NCI-H2081 treated with DMSO at 0.1 percent for 48 hours (cell line): ENCODE results near the gene GNG10.
"Not testable (repeated sequence)": the region's sequence is repeated elsewhere in the genome, so short reads cannot be mapped to it uniquely, and the experiment has no call there.

Experiments
- DNase-seq: peaks from one replicate; lab custom pipeline; 2025; lab: John Stamatoyannopoulos, UW

GNG10 gene

DNA sequence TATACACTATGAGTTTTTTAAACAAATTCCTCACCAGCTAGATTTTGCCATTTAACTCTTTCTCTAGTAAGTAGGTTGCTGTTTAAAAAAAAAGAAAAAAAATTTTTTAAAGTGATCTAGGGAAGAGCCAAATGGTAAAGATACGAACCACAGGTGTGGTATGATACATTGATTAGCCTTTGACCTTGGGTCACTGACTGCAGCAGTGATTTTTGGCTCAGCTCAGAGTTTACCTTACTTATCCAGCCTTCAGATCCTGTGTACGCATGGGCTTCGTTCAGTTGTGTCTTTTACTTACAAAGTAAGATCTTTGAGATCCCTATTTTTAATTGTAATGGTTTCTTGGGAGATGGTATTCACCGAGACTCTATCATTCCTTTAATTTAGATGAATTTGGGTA is 12.4 kb upstream of the GNG10 start:
- DNase-seq, result no peak

DNA sequence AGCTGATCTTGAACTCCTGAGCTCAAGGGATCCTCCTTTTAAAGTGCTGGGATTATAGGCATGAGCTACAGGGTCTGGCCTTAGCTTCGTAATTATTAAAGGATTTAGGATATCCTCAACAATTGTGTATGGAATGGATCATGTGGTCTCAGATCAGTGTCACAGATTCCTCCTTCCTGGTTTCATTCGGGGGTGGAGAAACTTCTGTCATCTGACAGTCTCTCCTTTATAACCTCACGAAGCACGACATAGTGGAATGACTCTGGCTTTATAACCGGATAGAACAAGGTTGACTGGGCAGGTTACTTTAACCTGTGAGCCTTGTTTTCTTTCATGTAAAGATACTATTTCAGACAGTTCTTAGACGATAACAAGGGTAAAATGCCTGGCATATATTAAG is 4.4 kb upstream of the GNG10 start:
- DNase-seq, result no peak

DNA sequence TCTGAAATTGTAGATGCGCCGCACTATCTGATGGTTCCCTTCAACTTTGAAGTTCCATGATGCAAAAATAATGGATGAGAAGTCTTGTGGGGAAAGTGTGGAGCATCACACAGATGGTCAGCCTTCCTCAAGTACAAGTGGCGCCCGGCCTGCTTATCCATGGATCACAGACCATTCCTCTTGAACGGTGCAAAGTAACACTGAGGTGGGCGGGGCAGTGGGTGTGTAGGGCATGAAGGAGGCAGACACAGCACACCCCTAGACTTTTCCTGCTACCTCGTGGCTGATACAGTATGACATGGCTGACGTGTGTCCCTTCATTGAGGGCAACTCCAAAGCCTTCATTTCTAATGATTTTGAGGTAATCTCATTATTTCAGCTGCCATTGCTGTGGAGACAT is 2.5 kb upstream of the GNG10 start:
- no peak for DNase-seq

DNA sequence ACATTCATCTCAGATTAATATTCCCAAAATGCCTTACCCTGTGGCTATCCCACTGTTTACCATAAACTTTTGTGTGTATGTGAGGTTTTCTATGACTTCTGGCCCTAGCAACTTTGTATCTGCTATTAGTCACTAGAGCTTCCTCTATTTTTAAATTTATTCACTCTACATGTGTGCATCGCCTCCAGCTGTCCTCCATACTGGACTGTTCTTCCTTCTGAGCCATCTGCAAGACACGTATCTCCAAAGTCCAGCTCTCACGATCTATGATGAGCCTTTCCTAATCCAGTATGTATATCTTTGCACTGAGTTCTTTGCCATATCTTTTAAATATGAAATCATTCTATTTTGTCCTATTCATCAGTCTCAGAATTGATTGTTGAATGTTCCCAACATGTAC is 1.7 kb upstream of the GNG10 start:
- DNase-seq, result no peak

GRCh38 chr9:111661802-111662521 is 557 bp downstream of the GNG10 start:
- DNase-seq, result no peak

- no peak for DNase-seq
These were observed 1.3 kb downstream of the GNG10 start for GRCh38 chr9:111662576-111663300.

GRCh38 chr9:111663301-111663823 is 2.0 kb downstream of the GNG10 start:
- DNase-seq, result no peak

GRCh38 chr9:111668026-111668573 is 6.7 kb downstream of the GNG10 start:
- no peak for DNase-seq

GRCh38 chr9:111668601-111669000 is 7.2 kb downstream of the GNG10 start:
- not testable (repeated sequence) for DNase-seq

- no peak for DNase-seq
These were observed 12.9 kb downstream of the GNG10 start for GRCh38 chr9:111674319-111674718.

DNA sequence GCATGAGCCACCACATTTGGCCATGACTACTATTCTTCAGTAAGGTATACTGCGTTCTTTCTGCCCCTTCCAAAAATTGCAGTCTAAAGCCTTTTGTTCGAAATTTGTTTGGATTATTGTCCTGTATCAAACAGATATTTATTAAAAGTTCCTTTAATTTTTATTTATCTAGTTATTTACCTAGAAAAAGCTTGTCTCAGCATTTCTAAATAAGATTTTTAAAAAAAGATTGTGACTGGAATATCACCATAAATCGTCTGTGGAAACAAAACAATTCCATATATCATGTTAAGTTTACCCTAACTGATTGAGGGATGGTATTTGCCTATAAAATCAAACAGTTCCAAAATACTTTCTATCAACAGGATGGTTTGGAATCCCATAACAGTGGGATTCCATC is 14.7 kb downstream of the GNG10 start:
- no peak for DNase-seq

DNA sequence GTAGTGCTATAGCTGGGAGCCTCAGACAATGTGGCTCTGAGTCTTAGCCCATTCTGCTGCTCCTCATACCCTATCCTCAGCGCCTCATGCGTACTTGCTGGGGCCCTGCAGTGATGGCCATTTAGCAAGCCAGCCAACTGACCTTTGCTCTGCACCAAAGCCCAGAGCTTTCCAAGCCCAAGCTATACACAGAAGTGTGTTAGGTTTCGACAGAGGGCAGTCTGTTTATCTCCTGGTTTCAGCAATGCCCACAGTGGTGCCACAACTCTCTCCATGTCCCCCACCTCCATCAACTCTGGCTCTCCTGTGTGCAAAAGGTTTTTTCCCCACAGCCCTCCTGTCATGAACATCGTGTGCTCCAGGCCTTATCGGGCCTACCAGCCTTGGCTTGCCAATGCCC is 16.9 kb downstream of the GNG10 start:
- no peak for DNase-seq

- DNase-seq, result no peak
These were observed 17.8 kb downstream of the GNG10 start for GRCh38 chr9:111679199-111679598.

DNA sequence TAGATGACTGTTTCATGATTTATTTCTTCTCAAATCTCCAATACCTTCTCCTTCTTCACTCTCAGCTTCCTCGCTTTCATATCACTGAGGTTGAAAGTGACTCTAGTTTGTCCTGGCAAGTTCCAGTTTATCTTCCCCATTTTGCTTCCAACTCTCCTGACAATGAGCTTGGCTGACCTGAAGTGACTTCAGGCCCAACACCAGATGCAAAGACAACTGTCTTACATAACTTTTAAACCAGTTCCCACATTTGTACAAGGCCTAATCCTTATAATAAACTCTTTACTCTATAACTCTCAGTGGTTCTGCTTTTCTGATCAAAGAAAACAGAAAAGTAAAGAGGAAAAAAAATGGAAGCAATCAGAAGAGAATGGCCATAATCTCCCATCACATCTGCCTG is 22.0 kb downstream of the GNG10 start:
- no peak for DNase-seq

DNA sequence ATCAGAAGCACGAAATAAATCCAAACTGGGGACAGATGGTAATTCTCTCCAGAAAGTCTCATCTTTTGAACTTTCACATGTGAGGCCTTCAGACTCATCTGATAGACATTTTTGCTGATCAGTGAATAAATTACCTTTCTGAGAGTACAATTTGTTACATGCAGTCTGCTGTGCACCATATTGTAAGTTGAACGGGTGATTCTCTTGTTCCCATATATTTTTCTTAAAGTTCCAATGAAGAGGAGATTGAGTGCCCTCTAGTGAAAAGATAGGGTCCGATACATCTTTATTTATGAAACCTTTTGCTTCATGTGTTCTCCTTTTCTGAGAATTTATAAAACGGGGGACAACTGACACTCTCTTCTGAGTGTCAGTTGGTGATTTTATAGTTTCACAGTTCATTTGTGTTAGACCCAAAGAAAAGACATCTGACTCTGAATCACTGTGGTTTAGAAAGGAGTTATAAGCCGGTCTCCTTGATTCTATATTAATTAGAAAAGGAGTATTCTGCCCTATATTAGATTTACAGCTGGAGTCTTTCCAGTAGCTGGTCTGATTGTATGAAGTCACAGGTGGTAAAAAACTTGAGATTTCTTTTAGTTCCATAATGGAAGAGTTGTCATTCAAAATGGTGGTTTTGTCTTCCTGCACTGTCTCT is 30.4 kb downstream of the GNG10 start:
- DNase-seq, result no peak

DNA sequence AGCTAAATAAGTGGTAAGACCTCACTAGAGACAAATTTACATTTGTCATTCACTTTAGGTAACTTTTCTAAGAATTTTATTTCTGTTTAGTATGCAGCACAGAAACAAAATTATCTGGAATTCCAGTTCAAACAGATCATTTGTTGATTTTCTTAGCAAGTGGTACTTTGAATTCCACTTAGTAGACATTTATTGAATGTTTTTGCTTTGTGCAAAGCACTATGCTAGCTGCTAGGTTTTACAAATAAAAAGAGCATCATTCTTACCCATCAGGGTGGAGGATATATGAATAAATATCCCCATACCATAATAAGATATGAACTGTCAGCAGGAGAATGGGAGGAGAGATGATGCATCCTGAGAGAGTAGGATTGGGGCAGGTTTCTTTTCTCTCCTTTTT is 35.4 kb downstream of the GNG10 start:
- no peak for DNase-seq

- DNase-seq, result no peak
These were observed 39.4 kb downstream of the GNG10 start for GRCh38 chr9:111700776-111701175.

GRCh38 chr9:111704503-111704902 is 43.1 kb downstream of the GNG10 start:
- DNase-seq, result no peak

GRCh38 chr9:111711548-111711947 is 50.1 kb downstream of the GNG10 start:
- DNase-seq, result no peak

DNA sequence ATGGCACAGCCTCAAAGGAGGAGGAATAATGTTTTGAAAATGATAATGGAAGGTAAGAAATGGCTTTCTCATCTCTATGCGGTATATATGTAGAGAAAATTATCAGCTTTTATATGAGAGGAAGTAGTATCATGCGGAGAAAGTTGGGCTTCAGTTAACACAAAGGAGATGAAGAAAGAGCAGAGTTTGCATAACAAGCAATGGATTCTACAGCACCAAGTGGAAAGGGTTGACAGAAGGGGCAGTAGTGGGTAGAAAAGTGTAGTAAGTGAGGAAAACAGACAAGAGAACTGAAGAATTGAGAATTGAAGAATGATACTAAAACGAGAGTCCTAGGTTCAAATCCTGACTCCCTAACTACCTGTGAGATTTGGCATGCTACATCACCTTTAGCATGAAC is 51.0 kb downstream of the GNG10 start:
- DNase-seq, result no peak

DNA sequence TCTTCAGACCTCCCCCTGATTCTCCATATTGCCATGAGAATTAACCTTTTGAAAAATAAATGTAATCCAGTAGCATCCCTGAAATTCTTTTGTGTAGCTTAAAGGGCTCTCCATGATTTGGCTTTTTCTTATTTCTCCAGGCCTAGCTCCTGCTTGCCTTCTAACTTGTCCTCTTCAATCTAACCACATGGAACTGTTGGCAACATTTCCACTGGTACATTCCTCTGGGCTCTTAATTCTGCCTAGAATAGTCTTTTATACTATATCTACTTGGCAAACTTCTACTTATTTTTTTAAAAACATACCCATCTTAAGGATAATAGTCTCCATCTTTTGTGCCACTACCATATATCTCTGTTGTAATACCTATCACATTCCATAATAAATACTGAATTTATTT is 54.1 kb downstream of the GNG10 start:
- no peak for DNase-seq

GRCh38 chr9:111719541-111719940 is 58.1 kb downstream of the GNG10 start:
- no peak for DNase-seq
